Measurements from ENCODE around the gene KCNG1. TPM values are rescaled to one million over a fixed set of nuclear protein-coding genes. Genes with fewer than 3 reads are reported as not detected.
"Not testable (repeated sequence)": the region's sequence is repeated elsewhere in the genome, so short reads cannot be mapped to it uniquely, and the experiment has no call there.

The KCNG1 gene
- polyA plus RNA-seq, 1 donor: 0.35 TPM

DNA sequence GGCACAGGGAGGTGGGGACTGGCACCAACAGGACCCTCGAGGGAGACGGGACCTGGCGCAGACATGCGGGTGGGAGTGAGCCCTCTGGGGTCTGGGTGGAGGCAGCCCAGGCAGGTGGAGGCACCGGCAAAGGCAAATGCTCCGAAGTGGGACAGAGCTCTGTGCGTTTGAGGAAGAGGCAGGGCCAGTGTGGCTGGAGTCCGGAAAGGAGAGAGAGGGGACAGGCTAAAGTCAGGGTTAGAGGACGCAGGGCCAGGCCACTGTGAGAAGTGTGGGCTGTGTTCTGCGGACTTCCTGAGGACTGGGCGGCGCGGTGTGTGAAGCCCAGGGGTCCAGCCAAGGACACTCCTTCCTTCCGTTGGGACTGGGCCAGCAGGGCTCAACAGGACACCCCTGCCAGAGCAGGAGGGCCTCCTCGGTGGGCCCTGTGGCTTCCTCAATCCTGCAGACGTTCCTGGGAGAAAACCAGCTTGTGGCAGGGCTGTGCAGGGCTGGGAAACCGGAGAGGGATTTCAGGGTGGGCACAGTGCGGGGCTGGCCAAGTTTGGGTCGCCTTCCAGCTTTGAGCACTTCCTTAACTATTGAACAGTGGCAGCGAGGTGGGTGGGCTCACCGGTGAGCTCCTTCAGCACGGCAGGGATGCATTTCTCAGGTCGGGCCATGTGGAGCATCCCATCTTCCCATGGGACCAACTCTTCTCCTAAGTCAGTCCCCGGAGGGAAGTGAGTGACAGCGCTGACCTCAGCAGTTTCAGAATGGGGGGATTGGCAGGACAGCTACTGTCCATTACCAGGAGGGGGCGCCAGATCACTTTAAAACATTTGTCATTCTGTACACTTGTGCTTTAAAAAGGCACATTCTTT is 41.8 kb downstream of the KCNG1 start:
- DNase-seq: peak; percentile 47

DNA sequence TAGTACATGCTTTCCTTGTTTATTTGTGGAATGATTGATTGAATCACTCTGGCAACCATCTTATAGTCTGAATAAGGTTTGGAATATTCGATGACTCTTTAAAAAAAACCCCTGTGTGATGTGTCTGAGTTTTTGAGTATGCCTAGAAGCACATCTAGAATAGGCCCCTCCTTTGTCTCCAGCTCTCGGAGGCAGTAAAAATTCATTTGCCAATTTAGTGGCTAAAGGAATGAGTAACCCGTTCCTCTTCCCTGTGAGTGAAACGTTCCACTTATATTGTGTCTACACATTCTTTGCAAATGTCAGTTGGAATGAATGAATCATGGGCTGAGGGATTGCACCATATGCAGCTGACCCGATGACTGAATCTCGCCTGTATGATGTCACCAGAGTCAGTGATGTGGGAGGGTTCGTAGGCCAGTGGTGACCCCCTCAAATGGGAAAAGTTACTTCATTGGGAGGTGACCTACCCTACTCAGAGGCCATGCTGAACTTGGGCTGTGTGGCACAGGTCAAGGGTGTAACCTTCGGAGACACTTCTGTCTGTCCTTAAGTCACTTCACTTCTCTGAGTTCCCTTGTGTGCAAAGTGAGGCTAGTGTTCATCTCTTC is 42.7 kb downstream of the KCNG1 start:
- DNase-seq: no peak

DNA sequence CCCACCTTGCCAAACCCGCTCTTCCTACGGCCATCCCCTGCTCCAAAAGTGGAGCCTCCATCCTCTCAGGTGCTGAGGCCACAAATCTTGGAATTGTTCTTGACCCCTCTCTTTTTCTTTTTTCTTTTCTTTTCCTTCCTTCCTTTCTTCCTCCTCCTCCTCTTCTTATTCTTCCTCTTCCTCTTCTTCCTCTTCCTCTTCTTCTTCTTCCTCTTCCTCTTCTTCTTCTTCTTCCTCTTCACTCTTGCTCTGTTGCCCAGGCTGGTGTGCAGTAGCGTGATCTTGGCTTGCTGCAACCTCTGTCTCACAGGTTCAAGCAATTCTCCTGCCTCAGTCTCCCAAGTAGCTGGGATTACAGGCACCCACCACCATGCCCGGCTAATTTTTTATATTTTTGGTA is 44.4 kb downstream of the KCNG1 start:
- not testable (repeated sequence) for DNase-seq

DNA sequence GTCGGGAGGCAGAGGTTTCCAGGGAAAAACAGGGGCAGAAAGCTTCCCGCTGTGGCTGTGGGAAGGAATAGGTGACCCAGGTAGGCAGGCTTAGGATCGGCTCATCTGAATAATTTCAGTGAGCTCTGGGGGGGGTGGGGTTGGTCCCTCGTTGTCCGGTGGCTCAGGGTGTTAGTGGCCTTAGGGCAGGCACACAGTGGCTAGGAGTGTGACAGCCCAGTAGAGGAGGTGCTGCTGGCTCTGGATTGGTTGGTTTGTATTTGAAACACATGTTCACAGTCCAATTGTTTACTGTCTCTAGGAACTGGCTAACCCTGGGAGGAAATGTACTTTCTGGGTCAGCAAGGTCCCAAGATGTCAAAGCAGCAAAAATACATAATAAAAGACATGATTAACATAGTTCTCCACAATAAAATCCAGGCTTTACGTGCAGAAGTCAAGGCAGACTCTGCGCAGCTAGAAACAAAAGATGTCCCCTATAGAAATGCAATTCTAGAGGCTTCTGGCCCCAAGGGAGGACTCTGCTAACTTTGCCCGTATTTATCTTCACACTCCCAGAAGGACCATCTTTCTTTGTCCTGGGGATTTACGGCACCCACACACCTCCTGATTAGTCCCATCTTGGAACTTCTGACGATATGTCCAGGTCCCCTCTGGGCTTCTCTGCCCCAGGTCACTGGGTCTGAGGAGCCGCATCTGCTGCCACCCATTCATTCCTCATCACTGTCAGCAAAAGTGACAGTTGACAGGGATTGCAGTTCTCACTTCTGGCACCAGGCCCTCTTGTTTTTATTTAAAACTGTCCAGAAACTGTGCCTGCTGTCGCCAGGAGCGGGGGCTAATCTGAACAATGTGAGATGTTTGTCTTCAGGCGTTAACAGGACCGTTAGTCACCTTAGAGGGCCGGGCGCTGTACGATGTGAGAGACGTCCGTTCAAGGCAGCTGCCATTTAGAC is 45.6 kb downstream of the KCNG1 start:
- DNase-seq: no peak

DNA sequence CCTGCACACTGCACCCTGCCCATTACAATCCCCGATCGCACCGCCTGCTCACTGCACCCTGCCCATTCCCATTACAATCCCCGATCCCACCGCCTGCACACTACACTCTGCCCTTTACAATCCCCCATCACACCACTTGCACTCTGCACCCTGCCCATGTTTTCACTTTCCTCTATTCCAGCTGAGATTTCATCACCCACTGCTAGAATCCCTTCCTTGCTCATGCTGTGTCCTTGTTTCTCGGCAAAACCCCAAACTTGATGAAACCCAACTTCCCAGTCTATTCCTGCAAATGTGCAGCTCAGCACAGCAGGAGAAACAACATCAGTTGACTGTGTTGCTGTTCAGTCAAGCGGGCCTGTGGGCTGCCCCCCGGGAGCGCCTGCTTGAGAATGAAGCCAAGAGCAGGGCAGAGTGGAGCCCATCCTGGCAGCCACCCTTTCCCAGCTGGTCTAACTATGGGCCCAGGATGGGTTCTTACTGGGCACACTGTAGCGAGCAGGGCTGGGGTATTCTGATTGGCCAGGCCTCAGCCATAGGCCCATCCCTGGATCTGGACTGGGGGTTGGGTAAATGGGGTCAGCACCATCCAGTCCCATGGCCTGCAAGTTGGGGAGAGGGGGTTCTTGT is 47.1 kb downstream of the KCNG1 start:
- DNase-seq: no peak

GRCh38 chr20:50969912-50970311 is 53.0 kb downstream of the KCNG1 start:
- no peak for DNase-seq

DNA sequence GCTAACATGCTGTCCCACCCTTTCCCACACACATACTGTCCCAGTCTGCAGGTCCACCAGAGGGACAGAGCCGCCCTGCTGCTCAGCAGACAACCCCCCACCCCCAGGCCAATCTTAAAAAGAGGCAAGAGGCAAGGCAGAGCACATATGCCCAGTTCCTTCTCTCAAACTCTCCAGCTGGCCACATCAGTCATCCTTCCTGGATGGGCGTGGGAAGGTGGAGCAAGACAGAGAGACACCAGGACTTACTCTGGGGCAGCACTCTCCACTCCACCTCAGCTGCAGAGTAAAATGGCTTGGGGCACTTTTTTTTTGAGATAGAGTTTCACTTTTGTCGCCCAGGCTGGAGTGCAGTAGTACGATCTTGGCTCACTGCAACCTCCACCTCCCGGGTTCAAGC is 53.5 kb downstream of the KCNG1 start:
- no peak for DNase-seq

DNA sequence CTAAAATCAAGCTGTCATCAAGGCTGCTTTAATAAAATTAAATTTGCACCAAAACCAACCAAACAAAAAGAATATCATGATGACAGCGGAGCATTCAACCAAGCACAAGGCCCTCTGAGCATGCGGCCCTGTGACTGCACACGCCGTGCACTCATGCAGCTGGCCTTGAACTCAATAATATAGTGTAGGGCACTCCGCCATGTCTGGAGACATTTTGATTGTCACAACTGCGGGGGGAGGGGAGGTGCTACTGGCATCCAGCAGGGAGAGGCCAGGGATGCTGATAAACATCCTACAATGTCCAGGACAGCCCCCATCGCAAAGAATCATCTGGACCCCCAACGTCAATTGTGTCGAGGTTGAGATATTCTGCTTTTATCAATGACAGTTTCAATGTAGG is 54.6 kb downstream of the KCNG1 start:
- no peak for DNase-seq

DNA sequence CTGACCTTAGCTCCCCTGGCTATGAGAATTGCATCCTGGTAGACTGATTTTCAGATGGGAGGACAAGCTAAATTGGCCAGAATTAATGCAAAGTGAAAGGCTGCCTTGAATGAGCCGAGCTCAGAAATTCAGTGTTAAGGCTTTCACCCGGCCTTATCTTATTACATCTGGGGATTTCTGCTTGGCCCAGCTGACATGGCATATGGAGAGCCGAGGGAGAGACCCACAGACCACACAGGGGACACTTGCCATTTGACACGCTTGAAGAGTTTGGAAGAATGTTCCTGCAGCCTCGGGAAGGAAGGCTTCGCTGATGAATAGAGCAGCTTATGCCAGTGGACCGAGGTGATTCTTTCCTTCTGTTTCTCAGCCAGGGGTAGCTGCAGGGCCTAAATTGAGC is 55.3 kb downstream of the KCNG1 start:
- DNase-seq: no peak

- DNase-seq: no peak
These were observed 63.3 kb downstream of the KCNG1 start for GRCh38 chr20:50959543-50960126.

- DNase-seq: peak; percentile 91
These were observed 64.0 kb downstream of the KCNG1 start, which contains the start of gene MOCS3 for GRCh38 chr20:50958615-50959542. Gene MOCS3 (plus strand): TSS chr20:50958818. CDS start chr20:50958843, 25 bp downstream.

DNA sequence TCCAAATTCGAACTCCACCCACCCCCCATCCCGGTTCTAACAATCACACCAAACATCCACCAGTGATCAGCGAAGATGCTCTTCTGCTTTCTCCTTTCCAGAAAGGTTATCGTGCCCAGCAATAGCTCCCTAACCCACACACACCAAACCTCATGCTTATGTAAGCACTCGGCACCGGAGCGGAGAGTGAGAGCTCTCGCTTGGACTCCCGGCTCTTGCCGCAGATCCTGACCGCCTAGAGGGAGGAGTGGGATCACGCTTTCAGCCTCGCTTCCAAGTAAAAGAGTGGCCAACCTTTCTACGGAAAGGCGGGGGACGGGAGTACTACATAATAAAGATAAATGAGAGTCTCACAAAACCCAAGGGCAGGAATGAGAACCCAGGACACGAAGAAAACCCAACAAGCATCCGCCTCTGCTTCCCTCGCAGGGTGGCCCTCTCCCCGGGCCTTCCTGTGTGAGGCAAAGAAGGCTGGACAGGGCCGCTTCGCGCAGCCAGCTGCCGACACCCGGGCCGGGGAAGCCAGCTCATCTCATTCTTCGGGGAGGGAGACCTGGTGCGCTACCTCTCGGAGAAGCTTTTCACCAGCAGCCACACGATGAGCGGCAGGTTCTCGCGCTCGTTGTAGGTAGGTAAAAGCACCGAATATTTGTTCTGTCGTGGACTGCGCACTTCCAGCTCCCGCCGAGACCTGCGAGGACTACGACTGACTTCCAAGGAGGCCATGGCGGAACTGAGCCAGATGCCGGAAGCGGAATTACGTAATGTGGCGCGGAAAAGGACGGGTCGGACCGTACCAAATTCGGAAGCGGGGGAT is 64.9 kb downstream of the KCNG1 start, which contains the start of gene DPM1:
Gene DPM1, minus strand, starts transcription at position 735 of the 817 bp plus-strand sequence. Its CDS starts 9 bp downstream, at position 726.
- peak; percentile 94 for DNase-seq

DNA sequence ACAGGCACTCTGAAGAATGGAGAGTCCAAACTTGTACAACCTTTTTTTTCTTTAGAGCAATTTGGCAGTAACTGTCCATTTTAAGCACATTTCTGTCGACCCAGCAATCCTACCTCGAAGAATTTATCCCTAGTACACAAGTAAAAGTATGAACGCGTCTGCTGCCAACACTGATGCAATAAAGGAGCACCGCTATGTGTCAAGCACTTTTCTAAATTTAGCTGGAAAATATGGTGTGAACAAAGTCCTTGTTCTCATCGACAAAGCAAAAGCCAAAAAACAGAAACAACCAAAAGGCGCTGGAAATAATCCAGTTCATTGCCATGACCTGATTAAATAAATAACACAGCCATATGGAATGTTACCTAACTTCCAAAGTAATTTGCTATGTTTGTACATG is 65.6 kb downstream of the KCNG1 start:
- DNase-seq: no peak

- DNase-seq: no peak
These were observed 69.1 kb downstream of the KCNG1 start for GRCh38 chr20:50953821-50954220.

Other genes with a start within 250 kb of the KCNG1 start
- 4.0 TPM for gene BCAS4, start 228.0 kb downstream of the KCNG1 start, polyA plus RNA-seq (ENCODE audit: insufficient read length)
- 57.0 TPM for gene ADNP, start 91.7 kb downstream of the KCNG1 start, polyA plus RNA-seq (ENCODE audit: insufficient read length)
- 39.1 TPM for gene DPM1, start 64.6 kb downstream of the KCNG1 start, polyA plus RNA-seq (ENCODE audit: insufficient read length)
- gene MOCS3, start 64.3 kb downstream of the KCNG1 start, polyA plus RNA-seq (ENCODE audit: insufficient read length): 3.3 TPM

Measured in hindlimb muscle (tissue), 1 donor.